Thoracic aorta (tissue), 2 donors: ENCODE measurements around the gene TBX18. TPM values are rescaled to one million over a fixed set of nuclear protein-coding genes. Genes with fewer than 3 reads are reported as not detected.

Experiments
- ATAC-seq: fragments of 150-250 bp; one replicate; pipeline ENCODE4 v1.8.0; 2017; ENCODE audit warnings: low read depth; ENCODE audit not compliant: insufficient number of reproducible peaks, low FRiP score
- DNase-seq: peaks from one replicate; pipeline ENCODE4 v3.0.0-alpha.2; 2020; ENCODE audit warnings: low spot score
- H3K27ac ChIP-seq, 2 donors: fragments of 200-600 bp; sonication (generic); 1 replicate in 1 of 2; 2 replicates in 1 of 2; pipeline ENCODE4 v1.5.1; 2016; ENCODE audit warnings: mild to moderate bottlenecking in 2 of 2, moderate library complexity in 2 of 2
- H3K27me3 ChIP-seq: fragments of 200-600 bp; sonication (generic); replicated peaks from 2 replicates; pipeline ENCODE4 v1.6.0; 2016; ENCODE audit warnings: mild to moderate bottlenecking; ENCODE audit not compliant: insufficient read depth
- H3K36me3 ChIP-seq: fragments of 200-600 bp; sonication (generic); one replicate; pipeline ENCODE4 v1.5.1; 2016
- H3K4me1 ChIP-seq, 2 donors: fragments of 200-600 bp; sonication (generic); 1 replicate in 1 of 2; 2 replicates in 1 of 2; pipeline versions ENCODE4 v1.5.1 to v1.6.0; 2016; ENCODE audit warnings: low read depth in 2 of 2, mild to moderate bottlenecking in 1 of 2; ENCODE audit not compliant: control insufficient read depth in 1 of 2
- H3K4me3 ChIP-seq: fragments of 200-600 bp; sonication (generic); 2 replicates; pipeline ENCODE4 v1.5.1; 2016; ENCODE audit warnings: mild to moderate bottlenecking
- H3K9me3 ChIP-seq: fragments of 200-600 bp; sonication (generic); 2 replicates; pipeline ENCODE4 v1.5.1; 2016
- CTCF ChIP-seq: fragments of 200-600 bp; sonication (generic); IDR thresholded peaks from one replicate; pipeline ENCODE4 v1.5.1; 2019; ENCODE audit warnings: antibody characterized with exemption
- total RNA-seq, 2 donors: library from RNA; depleted of rRNA; stranded (reverse); fragments of >200 nt; gene quantifications; one replicate each; pipeline versions ENCODE4 v1.1.0 to v1.2.3, GENCODE V29; 2016

Gene TBX18
- total RNA-seq, 2 donors from 2014 or later, result 53.5 to 85.4 TPM

GRCh38 chr6:84696166-84696565 lies 68.2 kb downstream of the TBX18 start:
- H3K4me1 ChIP-seq, result no peaks in the 10 kb centered on the region
- no peak for ATAC-seq
- DNase-seq, result no peak
- H3K9me3 ChIP-seq, result no peaks in the 10 kb centered on the region
- H3K4me3 ChIP-seq, result no peak overlapping the region
- TF ChIP-seq CTCF, result no peak
- no peaks in the 10 kb centered on the region for H3K36me3 ChIP-seq
- H3K27ac ChIP-seq, result no peak overlapping the region
- H3K27me3 ChIP-seq, result no peaks in the 10 kb centered on the region

- Histone ChIP-seq H3K9me3 (no peaks in the 10 kb centered on the region), H3K4me1 (peaks cover 11 to 27% of the 10 kb centered on the region in 2 donors), H3K27ac (no peak overlapping the region), H3K27me3 (no peaks in the 10 kb centered on the region), H3K4me3 (no peak overlapping the region), H3K36me3 (no peaks in the 10 kb centered on the region)
- DNase-seq (no peak), ATAC-seq (no peak)
- no peak for TF ChIP-seq CTCF
These were observed 72.3 kb downstream of the TBX18 start for GRCh38 chr6:84691978-84692623.

GRCh38 chr6:84688141-84688873 lies 76.1 kb downstream of the TBX18 start:
- no peaks in the 10 kb centered on the region for H3K27me3 ChIP-seq
- peaks cover 11 to 50% of the 10 kb centered on the region in 2 donors for H3K4me1 ChIP-seq
- no peaks in the 10 kb centered on the region for H3K36me3 ChIP-seq
- no peaks in the 10 kb centered on the region for H3K9me3 ChIP-seq
- peak overlapping the region; percentile 57 for H3K4me3 ChIP-seq
- no peak for TF ChIP-seq CTCF
- no peak for ATAC-seq
- DNase-seq, result no peak
- peak overlapping the region; percentile 74 to 79 for H3K27ac ChIP-seq

- Histone ChIP-seq H3K27me3 (no peaks in the 10 kb centered on the region), H3K27ac (peak overlapping the region; percentile 74 to 79), H3K4me1 (peaks cover 11 to 50% of the 10 kb centered on the region in 2 donors), H3K9me3 (no peaks in the 10 kb centered on the region), H3K36me3 (no peaks in the 10 kb centered on the region), H3K4me3 (peak overlapping the region; percentile 57)
- DNase-seq (no peak), ATAC-seq (no peak)
- no peak for TF ChIP-seq CTCF
These were observed 77.0 kb downstream of the TBX18 start for GRCh38 chr6:84687431-84687830.

GRCh38 chr6:84685983-84686584 lies 78.3 kb downstream of the TBX18 start:
- Histone ChIP-seq H3K36me3 (no peaks in the 10 kb centered on the region), H3K9me3 (no peaks in the 10 kb centered on the region), H3K27ac (peak overlapping the region; percentile 36 to 79), H3K4me3 (no peak overlapping the region), H3K27me3 (no peaks in the 10 kb centered on the region), H3K4me1 (peaks cover 11 to 50% of the 10 kb centered on the region in 2 donors)
- DNase-seq (no peak), ATAC-seq (no peak)
- peak; percentile 59 for TF ChIP-seq CTCF
